ENCODE measurements around the gene TTLL11.

Gene TTLL11

DNA sequence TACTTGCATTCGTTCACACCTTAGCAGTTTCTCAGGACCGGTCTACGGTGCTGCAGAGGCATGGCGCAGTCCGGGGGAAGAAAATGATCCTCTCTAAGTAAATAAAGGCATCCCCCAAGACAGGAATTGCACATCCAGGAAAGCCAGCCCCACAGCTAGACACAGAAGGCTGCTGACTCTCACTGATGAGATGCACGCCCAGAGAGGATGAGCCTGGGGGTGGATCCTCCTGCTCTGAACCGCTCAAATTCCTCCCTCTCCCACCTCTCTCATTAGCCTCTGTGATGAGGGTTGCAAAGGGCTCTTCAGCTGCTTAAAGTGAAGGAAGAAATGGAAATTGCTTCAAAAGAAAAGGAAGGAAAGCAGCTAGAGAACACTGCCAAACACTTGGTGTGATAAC is 132.4 kb downstream of the TTLL11 start:
- H3K4me2 ChIP-seq (ENCODE audit: low read length), result no peak overlapping the region
- 0 out of 2 replicates have a peak, but pooled peaks cover 2% of the 10 kb centered on the region for H3F3A ChIP-seq (ENCODE audit: control insufficient read depth, insufficient read depth)
- H3K27ac ChIP-seq (ENCODE audit: low read depth, low read length), result no peak overlapping the region
- H3K9me3 ChIP-seq (ENCODE audit: control insufficient read depth, insufficient read depth, low read length), result no peaks in the 10 kb centered on the region
- H3K27me3 ChIP-seq (ENCODE audit: control insufficient read depth, low read length), result no peaks in the 10 kb centered on the region
- no peak for TF ChIP-seq EZH2phosphoT487 (IDR thresholded peaks at IDR 0.05; ENCODE audit: borderline replicate concordance, low read length)
- TF ChIP-seq, protein P1, sequence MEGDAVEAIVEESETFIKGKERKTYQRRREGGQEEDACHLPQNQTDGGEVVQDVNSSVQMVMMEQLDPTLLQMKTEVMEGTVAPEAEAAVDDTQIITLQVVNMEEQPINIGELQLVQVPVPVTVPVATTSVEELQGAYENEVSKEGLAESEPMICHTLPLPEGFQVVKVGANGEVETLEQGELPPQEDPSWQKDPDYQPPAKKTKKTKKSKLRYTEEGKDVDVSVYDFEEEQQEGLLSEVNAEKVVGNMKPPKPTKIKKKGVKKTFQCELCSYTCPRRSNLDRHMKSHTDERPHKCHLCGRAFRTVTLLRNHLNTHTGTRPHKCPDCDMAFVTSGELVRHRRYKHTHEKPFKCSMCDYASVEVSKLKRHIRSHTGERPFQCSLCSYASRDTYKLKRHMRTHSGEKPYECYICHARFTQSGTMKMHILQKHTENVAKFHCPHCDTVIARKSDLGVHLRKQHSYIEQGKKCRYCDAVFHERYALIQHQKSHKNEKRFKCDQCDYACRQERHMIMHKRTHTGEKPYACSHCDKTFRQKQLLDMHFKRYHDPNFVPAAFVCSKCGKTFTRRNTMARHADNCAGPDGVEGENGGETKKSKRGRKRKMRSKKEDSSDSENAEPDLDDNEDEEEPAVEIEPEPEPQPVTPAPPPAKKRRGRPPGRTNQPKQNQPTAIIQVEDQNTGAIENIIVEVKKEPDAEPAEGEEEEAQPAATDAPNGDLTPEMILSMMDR (IDR thresholded peaks at IDR 0.05; ENCODE audit: low read depth, low read length, poor library complexity, severe bottlenecking), result no peak
- H4K20me1 ChIP-seq (ENCODE audit: control insufficient read depth, insufficient read depth, low read depth, low read length), result no peaks in the 10 kb centered on the region
- H3K4me1 ChIP-seq (ENCODE audit: control insufficient read depth, low read length), result peaks cover 15% of the 10 kb centered on the region
- no peaks in the 10 kb centered on the region for H3K9me2 ChIP-seq (replicated peaks; ENCODE audit: control insufficient read depth, low read length)
- H3K4me3 ChIP-seq (ENCODE audit: low read length), result no peak overlapping the region
- H3K36me3 ChIP-seq (ENCODE audit: control insufficient read depth, low read length), result no peaks in the 10 kb centered on the region
- no peaks in the 10 kb centered on the region for H3K79me2 ChIP-seq (ENCODE audit: control insufficient read depth, low read length)

DNA sequence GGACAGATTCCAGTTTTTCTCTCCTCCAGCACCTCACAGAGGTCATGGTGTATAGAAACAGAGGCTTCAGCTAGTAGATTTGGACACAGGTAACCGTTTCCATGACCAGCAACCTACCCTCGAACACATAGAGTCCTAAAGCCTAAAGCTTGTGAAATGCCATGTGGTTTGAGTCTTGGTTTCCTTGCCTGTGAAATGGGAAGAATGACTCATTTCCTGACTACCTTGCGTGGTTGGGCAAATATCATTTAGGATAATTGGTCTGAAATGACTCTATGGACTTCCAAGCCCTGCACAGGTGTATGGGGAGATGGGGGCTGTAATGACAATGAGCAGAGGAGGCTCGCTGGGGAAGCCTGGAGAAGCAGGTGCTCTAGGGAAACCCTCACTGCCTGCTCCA is 134.6 kb downstream of the TTLL11 start:
- H3K4me1 ChIP-seq (ENCODE audit: control insufficient read depth, low read length), result peaks cover 34% of the 10 kb centered on the region
- TF ChIP-seq EZH2phosphoT487 (IDR thresholded peaks at IDR 0.05; ENCODE audit: borderline replicate concordance, low read length), result no peak
- TF ChIP-seq, protein P1 (IDR thresholded peaks at IDR 0.05; ENCODE audit: low read depth, low read length, poor library complexity, severe bottlenecking), result no peak
- H3K36me3 ChIP-seq (ENCODE audit: control insufficient read depth, low read length), result no peaks in the 10 kb centered on the region
- 0 out of 2 replicates have a peak, but pooled peaks cover 2% of the 10 kb centered on the region for H3F3A ChIP-seq (ENCODE audit: control insufficient read depth, insufficient read depth)
- H3K9me3 ChIP-seq (ENCODE audit: control insufficient read depth, insufficient read depth, low read length), result no peaks in the 10 kb centered on the region
- H3K9me2 ChIP-seq (replicated peaks; ENCODE audit: control insufficient read depth, low read length), result no peaks in the 10 kb centered on the region
- H3K27me3 ChIP-seq (ENCODE audit: control insufficient read depth, low read length), result no peaks in the 10 kb centered on the region
- H3K79me2 ChIP-seq (ENCODE audit: control insufficient read depth, low read length), result no peaks in the 10 kb centered on the region
- H3K4me2 ChIP-seq (ENCODE audit: low read length), result no peak overlapping the region
- no peak overlapping the region for H3K27ac ChIP-seq (ENCODE audit: low read depth, low read length)
- no peak overlapping the region for H3K4me3 ChIP-seq (ENCODE audit: low read length)
- no peaks in the 10 kb centered on the region for H4K20me1 ChIP-seq (ENCODE audit: control insufficient read depth, insufficient read depth, low read depth, low read length)

DNA sequence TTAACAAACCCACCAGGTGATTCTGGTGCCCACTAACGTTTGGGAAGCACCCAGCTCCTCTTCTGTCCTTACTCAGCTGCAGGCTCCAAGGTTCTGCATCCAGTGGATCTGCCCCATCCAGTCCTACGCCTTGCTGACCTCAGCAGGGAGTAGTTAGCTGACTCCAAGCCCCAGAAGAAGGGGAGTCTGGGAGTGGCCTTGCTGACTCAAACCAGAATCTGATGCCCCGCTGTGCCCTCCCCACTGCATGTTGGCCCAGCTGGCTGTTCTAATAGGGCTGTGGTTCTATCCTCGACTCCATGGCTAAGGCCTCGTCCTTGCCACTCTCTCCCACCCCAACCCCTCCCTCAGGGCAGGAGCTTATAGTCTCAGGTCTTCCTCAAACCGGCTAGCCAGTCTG is 136.3 kb downstream of the TTLL11 start:
- H3K27me3 ChIP-seq (ENCODE audit: control insufficient read depth, low read length), result no peaks in the 10 kb centered on the region
- H3K4me1 ChIP-seq (ENCODE audit: control insufficient read depth, low read length), result peaks cover 29% of the 10 kb centered on the region
- no peak overlapping the region for H3K4me2 ChIP-seq (ENCODE audit: low read length)
- no peaks in the 10 kb centered on the region for H3K9me3 ChIP-seq (ENCODE audit: control insufficient read depth, insufficient read depth, low read length)
- H3K27ac ChIP-seq (ENCODE audit: low read depth, low read length), result no peak overlapping the region
- no peaks in the 10 kb centered on the region for H3K36me3 ChIP-seq (ENCODE audit: control insufficient read depth, low read length)
- H3K4me3 ChIP-seq (ENCODE audit: low read length), result no peak overlapping the region
- H3F3A ChIP-seq (ENCODE audit: control insufficient read depth, insufficient read depth), result 0 out of 2 replicates have a peak, but pooled peaks cover 2% of the 10 kb centered on the region
- H3K9me2 ChIP-seq (replicated peaks; ENCODE audit: control insufficient read depth, low read length), result no peaks in the 10 kb centered on the region
- no peaks in the 10 kb centered on the region for H4K20me1 ChIP-seq (ENCODE audit: control insufficient read depth, insufficient read depth, low read depth, low read length)
- H3K79me2 ChIP-seq (ENCODE audit: control insufficient read depth, low read length), result no peaks in the 10 kb centered on the region
- TF ChIP-seq, protein P1 (IDR thresholded peaks at IDR 0.05; ENCODE audit: low read depth, low read length, poor library complexity, severe bottlenecking), result no peak
- TF ChIP-seq EZH2phosphoT487 (IDR thresholded peaks at IDR 0.05; ENCODE audit: borderline replicate concordance, low read length), result no peak

Measured in DOHH2 (cell line).